K562 (cell line): ENCODE results near the gene RNF41. TPM values are rescaled to one million over a fixed set of nuclear protein-coding genes. Genes with fewer than 3 reads are reported as not detected.

Source experiments
- CTCFL ChIP-seq: IDR thresholded peaks from 2 replicates; pipeline ENCODE4 v1.6.1; 2011; ENCODE audit warnings: borderline replicate concordance, low read depth, mild to moderate bottlenecking, moderate library complexity, low read length; ENCODE audit not compliant: insufficient read depth, poor library complexity, severe bottlenecking
- KAT8 ChIP-seq: fragments of 450-650 bp; IDR thresholded peaks from 2 replicates; pipeline ENCODE4 v1.6.1; 2016; ENCODE audit warnings: low read depth, mild to moderate bottlenecking
- MLLT1 ChIP-seq, 2 experiments: fragments of 450-650 bp; IDR thresholded peaks; 2 replicates each; pipeline ENCODE4 v1.6.1; 2016
- POLR2AphosphoS5 ChIP-seq: IDR thresholded peaks from 2 replicates; pipeline ENCODE4 v1.6.1; 2011; ENCODE audit warnings: mild to moderate bottlenecking, low read depth, low read length, moderate library complexity; ENCODE audit not compliant: control insufficient read depth, insufficient read depth
- PURB ChIP-seq: sonication (generic); formaldehyde crosslinking; IDR thresholded peaks from 2 replicates; pipeline ENCODE4 v1.9.0; 2021; ENCODE audit warnings: low read depth, mild to moderate bottlenecking, missing genetic modification reagents
- REST ChIP-seq, 2 experiments: fragments of 450-650 bp; formaldehyde crosslinking in 1 of 2; IDR thresholded peaks; 2 replicates each; pipeline versions ENCODE4 v1.4.0 to v1.6.1; 2014 to 2020; ENCODE audit warnings: mild to moderate bottlenecking in 2 of 2, borderline replicate concordance in 1 of 2, low read depth in 1 of 2
- SMAD1 ChIP-seq: fragments of 150-350 bp; IDR thresholded peaks from 2 replicates; pipeline ENCODE4 v1.6.1; 2014; ENCODE audit warnings: low read length, low read depth; ENCODE audit not compliant: partially characterized antibody
- TFE3 ChIP-seq: fragments of 450-650 bp; formaldehyde crosslinking; IDR thresholded peaks from 2 replicates; pipeline ENCODE4 v1.4.0; 2020; ENCODE audit warnings: mild to moderate bottlenecking, mixed read lengths
- TRIM24 ChIP-seq, 2 experiments: fragments of 450-650 bp; IDR thresholded peaks; 2 replicates each; pipeline ENCODE4 v1.6.1; 2016
- ZBTB33 ChIP-seq: sonication (generic); formaldehyde crosslinking; IDR thresholded peaks from 2 replicates; pipeline ENCODE4 v1.8.1; 2023; ENCODE audit warnings: mild to moderate bottlenecking, missing genetic modification reagents
- ZNF766 ChIP-seq: fragments of 200-800 bp; sonication (Bioruptor generic); conservative IDR thresholded peaks from 2 replicates; pipeline ENCODE4 v1.6.1; 2016; ENCODE audit warnings: missing genetic modification characterization, missing compliant biosample characterization
- polyA plus RNA-seq, 8 experiments: library from polyadenylated mRNA; depleted of rRNA in 4 of 8; stranded (reverse) in 5 of 8; unstranded in 3 of 8; fragments of >200 nt; fragmentation: Nextera tagmentation in 2 of 8; fragmentation: Illumina TruSeq in 1 of 8; extraction: Ambion mirVana in 2 of 8; extraction: Trizol in 1 of 8; gene quantifications; 2 replicates each; pipeline versions ENCODE4 v1.2.1 to v1.2.3, GENCODE V29; 2011 to 2014; ENCODE audit warnings: inconsistent platforms in 1 of 8, missing spikeins in 1 of 8
- total RNA-seq, 7 experiments: library from RNA; depleted of rRNA in 6 of 7; stranded (reverse); fragments of >200 nt in 6 of 7; fragmentation: Illumina TruSeq in 2 of 7; extraction: Trizol in 2 of 7; gene quantifications; 2 replicates each; pipeline versions ENCODE4 v1.2.1 to v1.2.3, GENCODE V29; 2011 to 2021; ENCODE audit warnings: low replicate concordance in 1 of 7

RNF41 gene
- total and polyA plus RNA-seq, 9 of the 15 experiments (the other 6 are each of a cell fraction or from before 2014, with no cell fraction given), result 28.2 to 46.8 (median 33.8) TPM

GRCh38 chr12:56158926-56159461 lies 62.7 kb downstream of the RNF41 start (continued):
- no peak for TF ChIP-seq CTCFL
- TF ChIP-seq TFE3 (CRISPR knock-in tag), result no peak
- TF ChIP-seq MLLT1 (IDR thresholded peaks at IDR 0.05), result peak in 1 of 2 experiments; percentile 49; a peak in 2 of 4 replicates
- no peak for TF ChIP-seq KAT8
- TF ChIP-seq ZNF766 (CRISPR knock-in tag), result no peak
- TF ChIP-seq POLR2AphosphoS5, result peak; percentile 27; the same call in 1 of the 2 replicates
- no peak for TF ChIP-seq TRIM24 (IDR thresholded peaks at IDR 0.05)
- TF ChIP-seq PURB, result no peak
- TF ChIP-seq REST (IDR thresholded peaks at IDR 0.05; ENCODE audit: borderline replicate concordance), result no peak
- no peak for TF ChIP-seq REST (CRISPR knock-in tag; IDR thresholded peaks at IDR 0.05; ENCODE audit: low read depth)
- TF ChIP-seq ZBTB33 (CRISPR knock-in tag), result no peak
- TF ChIP-seq SMAD1, result peak; percentile 11
